ENCODE results near the gene INSYN2B. TPM values are rescaled to one million over a fixed set of nuclear protein-coding genes. Genes with fewer than 3 reads are reported as not detected.

Gene INSYN2B
- total and polyA plus RNA-seq, 2 experiments from 2014 or later, result not detected

- Histone ChIP-seq H3K36me3 (ENCODE audit: insufficient read depth) (no peaks in the 10 kb centered on the region), H3K79me2 (replicated peaks; ENCODE audit: insufficient read depth) (no peaks in the 10 kb centered on the region), H4K20me1 (replicated peaks; ENCODE audit: insufficient read depth) (no peaks in the 10 kb centered on the region), H2AFZ (no peak overlapping the region), H3F3A (replicated peaks; ENCODE audit: low read depth) (no peaks in the 10 kb centered on the region), H3K27me3 (ENCODE audit: insufficient read depth) (no peaks in the 10 kb centered on the region), H3K4me3 (no peak overlapping the region), H3K4me1 (ENCODE audit: insufficient read depth) (no peaks in the 10 kb centered on the region), H3K4me2 (no peak overlapping the region), H3K9me2 (ENCODE audit: insufficient read depth) (peaks cover 3% of the 10 kb centered on the region; the same call in 1 of the 2 replicates), H3K27ac (ENCODE audit: low read depth) (no peak overlapping the region)
- peaks cover 2% of the 10 kb centered on the region; the same call in 1 of the 3 replicates for H3K4me1 Mint-ChIP-seq
- no peaks in the 10 kb centered on the region for H3K9me3 Mint-ChIP-seq
- no peaks in the 10 kb centered on the region for H3K36me3 Mint-ChIP-seq (ENCODE audit: low read depth)
- no peak for DNase-seq (ENCODE audit: low spot score)
- no peak overlapping the region for H3K4me3 Mint-ChIP-seq
- H3K27me3 Mint-ChIP-seq (ENCODE audit: insufficient read depth, low read depth, poor library complexity), result no peaks in the 10 kb centered on the region
- H3K27ac Mint-ChIP-seq, result no peak overlapping the region
- ATAC-seq, result no peak
- TF ChIP-seq POLR2AphosphoS5 (IDR thresholded peaks at IDR 0.05; ENCODE audit: low read depth) (no peak), NANOG (IDR thresholded peaks at IDR 0.05; ENCODE audit: borderline replicate concordance) (no peak), ZNF462 (CRISPR knock-in tag; IDR thresholded peaks at IDR 0.05) (no peak), EZH2 (IDR thresholded peaks at IDR 0.05; ENCODE audit: low read depth, unreplicated experiment) (no peak), EZH2phosphoT487 (IDR thresholded peaks at IDR 0.05; ENCODE audit: unreplicated experiment) (no peak), STAT1 (IDR thresholded peaks at IDR 0.05; ENCODE audit: unreplicated experiment) (no peak)
Observed at GRCh38 chr5:169893571-169893970, 86.7 kb downstream of the INSYN2B start.

GRCh38 chr5:169893010-169893409, 87.3 kb downstream of the INSYN2B start:
- no peak overlapping the region for H2AFZ ChIP-seq
- no peaks in the 10 kb centered on the region for H4K20me1 ChIP-seq (replicated peaks; ENCODE audit: insufficient read depth)
- ATAC-seq (no peak), DNase-seq (ENCODE audit: low spot score) (no peak)
- no peaks in the 10 kb centered on the region for H3K9me3 Mint-ChIP-seq
- no peak overlapping the region for H3K27ac ChIP-seq (ENCODE audit: low read depth)
- H3K4me2 ChIP-seq, result no peak overlapping the region
- no peaks in the 10 kb centered on the region for H3K27me3 ChIP-seq (ENCODE audit: insufficient read depth)
- H3K4me3 ChIP-seq, result no peak overlapping the region
- H3F3A ChIP-seq (replicated peaks; ENCODE audit: low read depth), result no peaks in the 10 kb centered on the region
- no peak overlapping the region for H3K4me3 Mint-ChIP-seq
- H3K4me1 Mint-ChIP-seq, result peaks cover 2% of the 10 kb centered on the region; the same call in 1 of the 3 replicates
- no peaks in the 10 kb centered on the region for H3K27me3 Mint-ChIP-seq (ENCODE audit: insufficient read depth, low read depth, poor library complexity)
- H3K36me3 Mint-ChIP-seq (ENCODE audit: low read depth), result no peaks in the 10 kb centered on the region
- no peaks in the 10 kb centered on the region for H3K36me3 ChIP-seq (ENCODE audit: insufficient read depth)
- no peak overlapping the region for H3K27ac Mint-ChIP-seq
- H3K9me2 ChIP-seq (ENCODE audit: insufficient read depth), result peaks cover 2% of the 10 kb centered on the region; the same call in 1 of the 2 replicates
- no peaks in the 10 kb centered on the region for H3K79me2 ChIP-seq (replicated peaks; ENCODE audit: insufficient read depth)
- H3K4me1 ChIP-seq (ENCODE audit: insufficient read depth), result no peaks in the 10 kb centered on the region
- TF ChIP-seq CREB1 (CRISPR knock-in tag; IDR thresholded peaks at IDR 0.05; ENCODE audit: low read depth) (no peak), ZNF331 (CRISPR knock-in tag; IDR thresholded peaks at IDR 0.05; ENCODE audit: low read depth) (no peak), NANOG (IDR thresholded peaks at IDR 0.05; ENCODE audit: borderline replicate concordance) (no peak), EZH2 (IDR thresholded peaks at IDR 0.05; ENCODE audit: low read depth, unreplicated experiment) (no peak), CTCF (conservative IDR thresholded peaks at IDR 0.05; ENCODE audit: low read depth in 2 of 2) (no peak)
